GM21447 (cell line): ENCODE measurements around the gene RALGPS2.

Source experiments
- ATAC-seq: cut with Tn5 transposase; IDR thresholded peaks from one replicate; pipeline ENCODE4 v1.9.1; 2021; ENCODE audit not compliant: unreplicated experiment

RALGPS2 gene

GRCh38 chr1:178912597-178912996 is 187.6 kb downstream of the RALGPS2 start:
- ATAC-seq = no peak

GRCh38 chr1:178916448-178917174 is 191.6 kb downstream of the RALGPS2 start:
- peak; percentile 68 for ATAC-seq

GRCh38 chr1:178918308-178918707 is 193.3 kb downstream of the RALGPS2 start:
- no peak for ATAC-seq

- no peak for ATAC-seq
Observed at GRCh38 chr1:178918955-178919354, 193.9 kb downstream of the RALGPS2 start.

GRCh38 chr1:178919581-178919980 is 194.5 kb downstream of the RALGPS2 start:
- no peak for ATAC-seq

GRCh38 chr1:178921499-178921898 is 196.5 kb downstream of the RALGPS2 start:
- no peak for ATAC-seq

GRCh38 chr1:178923512-178923911 is 198.5 kb downstream of the RALGPS2 start:
- no peak for ATAC-seq

- no peak for ATAC-seq
Observed at GRCh38 chr1:178926046-178926445, 201.0 kb downstream of the RALGPS2 start.

- ATAC-seq = no peak
Observed at GRCh38 chr1:178927003-178927402, 202.0 kb downstream of the RALGPS2 start.

- ATAC-seq = no peak
Observed at GRCh38 chr1:178928041-178928440, 203.0 kb downstream of the RALGPS2 start.

- no peak for ATAC-seq
Observed at GRCh38 chr1:178928976-178929375, 203.9 kb downstream of the RALGPS2 start.

- no peak for ATAC-seq
Observed at GRCh38 chr1:178931858-178932551, 207.0 kb downstream of the RALGPS2 start.

GRCh38 chr1:178932552-178932906 is 207.5 kb downstream of the RALGPS2 start:
- ATAC-seq = no peak

- ATAC-seq = no peak
Observed at GRCh38 chr1:178933105-178933561, 208.1 kb downstream of the RALGPS2 start.

GRCh38 chr1:178933709-178934490 is 208.9 kb downstream of the RALGPS2 start:
- no peak for ATAC-seq

GRCh38 chr1:178934546-178934945 is 209.5 kb downstream of the RALGPS2 start:
- ATAC-seq = no peak

GRCh38 chr1:178935610-178936009 is 210.6 kb downstream of the RALGPS2 start:
- ATAC-seq = no peak

GRCh38 chr1:178937695-178938094 is 212.7 kb downstream of the RALGPS2 start:
- ATAC-seq = no peak

GRCh38 chr1:178938101-178938958 is 213.3 kb downstream of the RALGPS2 start:
- no peak for ATAC-seq

GRCh38 chr1:178938959-178939317 is 213.9 kb downstream of the RALGPS2 start:
- ATAC-seq = no peak
